GM23248 (cell line): ENCODE results near the gene DCAF16.

Source experiments
- EZH2 ChIP-seq: fragments of 200-600 bp; sonication (generic); IDR thresholded peaks from 2 replicates; pipeline ENCODE4 v1.6.1; 2018; ENCODE audit warnings: antibody characterized with exemption, mild to moderate bottlenecking; ENCODE audit not compliant: insufficient read depth, poor library complexity, severe bottlenecking
- EZH2phosphoT487 ChIP-seq: fragments of 200-600 bp; sonication (generic); IDR thresholded peaks from 2 replicates; pipeline ENCODE4 v1.6.1; 2018; ENCODE audit warnings: antibody characterized with exemption, moderate library complexity, mild to moderate bottlenecking, low read depth; ENCODE audit not compliant: insufficient read depth

GRCh38 chr4:17760626-17761025 lies 49.9 kb downstream of the DCAF16 start:
- TF ChIP-seq EZH2 (no peak), EZH2phosphoT487 (no peak)
